ENCODE results near the gene RPUSD1.
"Not testable (repeated sequence)": the region's sequence is repeated elsewhere in the genome, so short reads cannot be mapped to it uniquely, and the experiment has no call there.

The RPUSD1 gene

GRCh38 chr16:787978-788398 is at the start of gene RPUSD1:
TSS of gene RPUSD1 (minus strand) at chr16:788381. CDS start at chr16:787737, 644 bp downstream.
- in situ Hi-C loops (cut with MboI; ENCODE audit: low sequenced_read_pairs), result no loop called here

DNA sequence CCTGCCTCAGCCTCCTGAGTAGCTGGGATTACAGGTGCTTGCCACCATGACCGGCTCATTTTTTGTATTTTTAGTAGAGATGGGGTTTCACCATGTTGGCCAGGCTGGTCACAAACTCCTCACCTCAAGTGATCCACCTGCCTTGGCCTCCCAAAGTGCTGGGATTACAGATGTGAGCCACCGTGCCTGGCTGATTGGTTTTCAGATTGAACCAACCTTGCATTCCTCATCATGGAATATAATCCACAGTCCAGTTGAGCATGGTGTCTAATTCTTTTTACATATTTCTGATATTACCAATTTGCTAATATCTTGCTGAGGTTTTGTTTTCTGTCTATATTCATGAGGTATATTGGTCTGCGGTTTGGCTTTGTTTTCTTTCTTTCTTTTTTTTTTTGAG is 48.6 kb upstream of the RPUSD1 start:
- in situ Hi-C loops (cut with MboI; ENCODE audit: low sequenced_read_pairs), result not testable (repeated sequence)

- in situ Hi-C loops (cut with MboI; ENCODE audit: low sequenced_read_pairs), result no loop called here
Observed at GRCh38 chr16:836221-836620, 48.0 kb upstream of the RPUSD1 start.

- in situ Hi-C loops (cut with MboI; ENCODE audit: low sequenced_read_pairs), result no loop called here
Observed at GRCh38 chr16:835373-835772, 47.2 kb upstream of the RPUSD1 start.

GRCh38 chr16:833411-833810 is 45.2 kb upstream of the RPUSD1 start:
- in situ Hi-C loops (cut with MboI; ENCODE audit: low sequenced_read_pairs), result no loop called here

DNA sequence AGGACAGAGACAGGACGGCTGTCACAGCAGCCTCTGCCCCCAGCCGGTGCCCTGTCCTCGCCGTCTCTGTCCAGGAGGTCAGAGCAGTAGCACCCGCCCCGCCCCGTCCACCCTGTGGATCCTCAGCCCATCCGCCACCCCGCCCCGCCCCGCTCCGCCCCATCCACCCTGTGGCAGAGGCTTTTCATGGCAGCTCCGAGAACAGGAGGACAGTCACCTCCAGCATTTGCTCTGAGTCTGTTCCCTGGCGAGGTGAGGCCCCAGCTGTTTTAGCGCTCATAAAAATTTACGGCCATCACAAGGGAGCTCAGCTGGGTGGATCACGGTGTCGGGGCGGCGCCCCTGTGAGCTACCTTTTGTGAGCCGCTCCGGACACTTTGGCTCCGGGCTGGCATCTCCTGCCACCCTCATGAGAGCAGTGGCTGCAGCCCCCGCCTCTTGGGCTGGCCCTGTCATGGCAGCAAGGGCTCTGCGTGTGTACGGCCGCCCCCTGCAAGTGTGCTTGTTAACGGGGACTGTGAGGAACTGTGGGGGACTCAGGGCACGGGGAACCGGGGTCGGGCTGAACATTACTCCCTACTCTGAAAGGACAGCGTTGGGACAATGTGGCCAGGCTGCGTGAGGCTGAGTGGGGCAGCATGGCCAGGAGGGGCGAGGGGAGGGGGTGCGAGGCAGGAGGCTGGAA is 44.6 kb upstream of the RPUSD1 start:
- in situ Hi-C loops (cut with MboI; ENCODE audit: low sequenced_read_pairs), result no loop called here

DNA sequence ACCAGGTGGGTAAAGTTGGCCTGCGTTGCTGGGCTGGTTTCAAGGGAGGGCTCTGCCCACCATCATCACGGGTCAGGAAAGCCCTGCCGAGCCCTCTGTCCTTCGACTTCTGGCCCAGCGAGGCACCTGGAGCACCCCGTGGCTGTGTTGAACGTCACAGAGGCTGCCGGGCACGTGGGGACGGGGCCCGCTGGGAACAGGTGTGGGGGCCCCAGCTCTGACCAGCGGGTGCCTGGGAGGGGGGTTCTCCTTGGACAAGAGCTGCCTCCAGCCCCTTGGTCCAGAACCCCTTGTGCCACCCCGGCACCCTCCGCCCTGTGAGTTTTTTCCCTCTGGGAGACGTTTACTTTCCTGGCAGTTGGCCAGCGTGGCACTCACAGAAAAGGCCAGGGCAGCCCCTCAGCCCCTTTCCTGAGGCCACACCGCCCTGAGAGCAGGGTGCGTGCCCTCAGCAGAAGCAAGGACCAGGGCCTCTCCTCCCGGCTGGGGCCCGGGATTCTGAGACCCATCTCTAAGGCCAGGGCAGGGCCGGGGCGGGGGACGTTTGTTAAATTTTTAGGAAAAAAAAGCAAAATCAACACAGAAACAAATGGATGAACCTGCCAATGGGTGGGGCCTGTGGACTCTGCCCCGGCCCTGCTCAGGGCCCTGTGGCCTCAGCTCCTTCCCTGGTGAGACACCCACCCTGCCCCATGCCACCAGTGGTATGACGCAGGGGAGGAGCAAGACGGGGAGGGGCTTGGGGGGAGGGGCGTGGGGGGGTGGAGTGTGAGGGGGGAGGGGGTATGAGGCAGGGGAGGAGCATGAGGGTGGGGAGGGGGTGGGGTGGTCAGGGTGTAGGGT is 43.6 kb upstream of the RPUSD1 start:
- in situ Hi-C loops (cut with MboI; ENCODE audit: low sequenced_read_pairs), result no loop called here

- in situ Hi-C loops (cut with MboI; ENCODE audit: low sequenced_read_pairs), result no loop called here
Observed at GRCh38 chr16:830871-831570, 42.8 kb upstream of the RPUSD1 start.

DNA sequence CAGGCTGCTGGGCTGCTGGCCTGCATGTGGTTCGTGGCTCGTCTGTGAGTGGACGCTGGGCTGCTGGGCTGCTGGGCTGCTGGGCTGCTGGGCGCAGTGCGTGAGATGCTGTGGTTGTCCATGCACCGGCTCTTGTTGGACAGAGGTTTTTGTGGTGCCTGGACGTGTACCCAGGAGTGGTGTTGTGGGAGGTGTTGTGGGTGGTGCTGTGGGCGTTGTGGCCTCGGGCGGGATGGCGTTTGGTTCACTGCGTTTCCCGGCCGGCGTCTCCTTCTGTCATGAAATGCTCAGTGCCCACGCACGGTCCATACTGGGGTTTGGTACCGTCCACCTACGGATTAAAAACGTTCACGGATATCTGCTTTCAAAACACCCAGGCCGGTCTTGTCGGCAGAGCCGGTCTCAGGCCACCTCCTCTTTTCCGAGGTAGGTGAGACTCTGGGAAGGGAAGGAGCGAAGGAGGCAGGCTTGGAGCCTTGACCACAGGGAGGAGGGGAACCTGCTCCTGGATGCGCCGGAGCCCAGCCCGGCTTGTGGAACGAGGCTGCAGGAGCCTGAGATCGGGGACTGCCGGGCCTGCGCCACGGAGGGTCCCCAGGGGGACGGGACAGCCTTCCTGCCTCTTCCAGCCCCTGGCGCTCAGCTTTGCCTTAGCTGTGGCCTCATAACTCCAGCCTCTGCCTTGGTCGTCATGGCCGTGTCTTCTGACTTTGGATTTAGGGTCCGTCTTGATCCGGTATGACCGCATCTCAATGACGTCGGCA is 42.1 kb upstream of the RPUSD1 start:
- in situ Hi-C loops (cut with MboI; ENCODE audit: low sequenced_read_pairs), result no loop called here

GRCh38 chr16:828891-829290 is 40.7 kb upstream of the RPUSD1 start:
- in situ Hi-C loops (cut with MboI; ENCODE audit: low sequenced_read_pairs), result no loop called here

DNA sequence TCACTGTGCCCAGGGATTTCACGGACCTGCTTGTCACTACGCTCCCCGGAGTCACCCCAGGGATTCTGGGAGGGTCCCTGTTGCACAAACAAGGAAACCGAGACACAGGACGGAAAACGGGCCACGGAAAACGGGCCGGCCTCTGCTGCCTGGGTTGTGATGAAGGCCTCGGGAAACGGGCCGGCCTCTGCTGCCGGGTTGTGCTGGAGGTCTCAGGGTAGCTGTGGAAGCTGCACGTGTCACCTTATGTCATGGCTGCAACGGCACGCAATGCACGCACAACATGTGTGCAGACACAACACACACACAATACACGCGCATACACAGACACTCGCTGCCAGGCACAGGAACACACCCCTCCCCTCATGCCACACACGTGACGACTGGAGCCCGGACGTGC is 39.3 kb upstream of the RPUSD1 start:
- in situ Hi-C loops (cut with MboI; ENCODE audit: low sequenced_read_pairs), result no loop called here

GRCh38 chr16:825341-826061 is 37.3 kb upstream of the RPUSD1 start:
- in situ Hi-C loops (cut with MboI; ENCODE audit: low sequenced_read_pairs), result no loop called here

GRCh38 chr16:824601-825000 is 36.4 kb upstream of the RPUSD1 start:
- in situ Hi-C loops (cut with MboI; ENCODE audit: low sequenced_read_pairs), result no loop called here

- in situ Hi-C loops (cut with MboI; ENCODE audit: low sequenced_read_pairs), result no loop called here
Observed at GRCh38 chr16:824194-824593, 36.0 kb upstream of the RPUSD1 start.

DNA sequence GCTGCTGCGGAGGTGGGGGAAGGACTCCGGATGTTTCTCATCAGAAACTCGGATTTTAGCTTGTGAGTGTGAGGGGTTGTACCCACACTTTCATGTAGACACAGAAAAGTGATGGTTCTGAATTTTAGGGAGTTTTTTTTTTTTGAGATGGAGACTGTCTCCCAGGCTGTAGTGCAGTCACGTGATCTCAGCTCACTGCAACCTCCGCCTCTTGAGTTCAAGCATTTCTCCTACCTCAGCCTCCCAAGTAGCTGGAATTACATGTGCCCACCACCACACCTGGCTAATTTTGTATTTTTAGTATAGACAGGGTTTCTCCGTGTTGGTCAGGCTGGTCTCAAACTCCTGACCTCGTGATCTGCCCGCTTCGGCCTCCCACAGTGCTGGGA is 34.7 kb upstream of the RPUSD1 start:
- in situ Hi-C loops (cut with MboI; ENCODE audit: low sequenced_read_pairs), result no loop called here

DNA sequence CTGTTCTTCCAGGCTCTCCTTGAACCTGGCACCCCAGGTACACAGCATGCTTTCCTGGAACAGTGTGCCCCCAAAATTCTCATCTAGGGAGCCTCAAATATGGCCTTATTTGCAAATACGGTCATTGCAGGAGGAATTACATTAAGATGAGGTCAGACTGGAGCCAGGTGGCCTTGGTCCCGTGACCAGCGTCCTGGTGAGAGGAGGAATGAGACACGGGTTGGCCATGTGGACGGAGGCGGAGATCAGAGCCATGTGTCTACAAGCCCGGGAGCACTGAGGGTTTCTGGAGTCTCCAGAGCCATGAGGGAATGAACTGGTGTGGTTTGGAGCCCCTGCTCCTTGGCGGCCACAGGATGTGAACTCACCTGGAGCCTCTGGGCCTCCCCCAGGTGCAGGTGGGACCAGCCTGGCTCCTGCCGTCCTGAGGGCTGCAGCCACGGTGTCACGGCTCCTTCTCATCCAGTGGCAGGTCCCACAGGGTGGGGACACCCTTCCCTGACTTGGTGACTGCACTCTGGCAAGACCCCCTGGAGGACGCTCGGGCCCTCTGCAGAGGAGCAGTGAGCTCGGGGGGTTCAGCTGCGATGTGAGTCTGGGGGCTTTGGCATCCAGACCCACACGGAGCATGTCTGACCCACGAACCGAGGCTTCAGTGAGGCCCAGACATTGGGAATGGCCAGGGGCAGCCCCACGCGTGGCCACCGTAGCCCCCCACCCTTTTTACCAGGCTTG is 34.2 kb upstream of the RPUSD1 start:
- in situ Hi-C loops (cut with MboI; ENCODE audit: low sequenced_read_pairs), result no loop called here

DNA sequence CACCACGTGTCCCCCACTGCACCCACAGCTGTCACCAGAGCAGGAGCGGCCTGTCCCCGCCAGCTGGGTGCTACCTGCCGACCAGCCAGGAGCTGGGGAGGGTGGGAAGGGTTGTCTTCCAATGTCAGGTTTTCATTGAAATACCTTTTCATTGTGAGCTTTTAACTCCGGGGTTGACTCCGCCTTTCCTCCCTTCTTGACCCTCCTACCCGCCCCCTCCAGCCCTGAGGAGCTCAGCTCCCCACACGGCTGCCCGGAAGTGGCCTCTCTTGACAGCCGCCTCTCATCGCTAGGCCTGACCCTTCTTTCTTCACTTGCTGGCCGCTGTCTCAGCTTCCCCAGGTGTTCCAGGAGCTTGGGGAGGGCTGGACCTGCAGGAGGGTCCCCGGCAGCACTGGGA is 33.6 kb upstream of the RPUSD1 start:
- in situ Hi-C loops (cut with MboI; ENCODE audit: low sequenced_read_pairs), result no loop called here

DNA sequence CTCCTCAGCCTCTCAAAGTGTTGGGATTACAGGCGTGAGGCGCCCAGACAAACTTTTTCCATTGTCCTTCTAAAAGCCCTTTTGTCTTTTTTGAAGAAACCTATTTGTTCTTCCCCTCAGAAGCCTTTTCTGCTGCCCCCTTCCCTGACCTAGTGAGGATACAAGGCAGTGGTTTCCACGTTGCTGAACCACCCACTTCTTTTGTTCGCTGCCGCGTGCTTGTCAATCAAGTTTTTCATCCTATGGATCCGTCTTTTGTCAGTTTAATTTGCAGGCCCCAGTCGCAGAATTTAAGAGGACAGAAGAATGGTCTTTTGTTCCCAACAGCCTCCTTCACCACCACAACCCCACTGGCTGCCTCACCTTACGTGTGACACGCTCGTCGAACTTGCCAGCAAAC is 32.6 kb upstream of the RPUSD1 start:
- in situ Hi-C loops (cut with MboI; ENCODE audit: low sequenced_read_pairs), result no loop called here

- in situ Hi-C loops (cut with MboI; ENCODE audit: low sequenced_read_pairs), result not testable (repeated sequence)
Observed at GRCh38 chr16:820044-820408, 31.8 kb upstream of the RPUSD1 start.
